ENCODE measurements around the gene CRTAC1. TPM values are rescaled to one million over a fixed set of nuclear protein-coding genes. Genes with fewer than 3 reads are reported as not detected.

The CRTAC1 gene
- total RNA-seq, 4 donors from 2014 or later, result 17.5 to 35.1 (median 22.9) TPM

DNA sequence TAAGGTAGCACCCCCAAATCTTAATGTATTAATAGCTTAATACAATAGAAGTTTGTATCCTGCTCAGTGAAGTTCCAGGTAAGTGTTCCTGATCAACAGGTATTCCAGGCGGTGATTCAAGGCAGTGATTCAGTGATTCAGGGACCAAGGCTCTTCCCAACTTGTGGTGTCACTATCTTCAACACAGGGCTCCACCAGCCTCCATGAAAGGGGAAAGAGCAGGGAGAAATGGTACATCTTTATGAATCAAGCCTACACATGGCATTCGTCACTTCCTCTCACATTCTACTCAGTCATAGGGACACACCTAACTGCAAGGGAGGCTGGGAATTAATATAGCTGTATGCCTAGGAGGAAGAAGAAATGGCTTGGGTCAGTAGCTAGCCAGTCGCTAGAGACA is 175.7 kb downstream of the CRTAC1 start:
- DNase-seq (ENCODE audit: low spot score in 2 of 2), result no peak
- peaks cover 0 to 8% (median 2%) of the 10 kb centered on the region in 4 donors for H3K4me1 ChIP-seq
- H3K4me3 ChIP-seq, result no peak overlapping the region
- H3K36me3 ChIP-seq, result no peaks in the 10 kb centered on the region
- TF ChIP-seq EP300 (IDR thresholded peaks at IDR 0.05) (no peak), POLR2A (IDR thresholded peaks at IDR 0.05) (no peak)
- TF ChIP-seq, protein P1, sequence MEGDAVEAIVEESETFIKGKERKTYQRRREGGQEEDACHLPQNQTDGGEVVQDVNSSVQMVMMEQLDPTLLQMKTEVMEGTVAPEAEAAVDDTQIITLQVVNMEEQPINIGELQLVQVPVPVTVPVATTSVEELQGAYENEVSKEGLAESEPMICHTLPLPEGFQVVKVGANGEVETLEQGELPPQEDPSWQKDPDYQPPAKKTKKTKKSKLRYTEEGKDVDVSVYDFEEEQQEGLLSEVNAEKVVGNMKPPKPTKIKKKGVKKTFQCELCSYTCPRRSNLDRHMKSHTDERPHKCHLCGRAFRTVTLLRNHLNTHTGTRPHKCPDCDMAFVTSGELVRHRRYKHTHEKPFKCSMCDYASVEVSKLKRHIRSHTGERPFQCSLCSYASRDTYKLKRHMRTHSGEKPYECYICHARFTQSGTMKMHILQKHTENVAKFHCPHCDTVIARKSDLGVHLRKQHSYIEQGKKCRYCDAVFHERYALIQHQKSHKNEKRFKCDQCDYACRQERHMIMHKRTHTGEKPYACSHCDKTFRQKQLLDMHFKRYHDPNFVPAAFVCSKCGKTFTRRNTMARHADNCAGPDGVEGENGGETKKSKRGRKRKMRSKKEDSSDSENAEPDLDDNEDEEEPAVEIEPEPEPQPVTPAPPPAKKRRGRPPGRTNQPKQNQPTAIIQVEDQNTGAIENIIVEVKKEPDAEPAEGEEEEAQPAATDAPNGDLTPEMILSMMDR (IDR thresholded peaks at IDR 0.05), result no peak
- H3K27ac ChIP-seq, result no peak overlapping the region
- peaks cover 0 to 21% of the 10 kb centered on the region in 2 donors for H3K27me3 ChIP-seq
- no peaks in the 10 kb centered on the region for H3K9me3 ChIP-seq
- WGBS, 2 donors, result 86 to 97% methylated on average over 3 of the region's 3 CpGs

DNA sequence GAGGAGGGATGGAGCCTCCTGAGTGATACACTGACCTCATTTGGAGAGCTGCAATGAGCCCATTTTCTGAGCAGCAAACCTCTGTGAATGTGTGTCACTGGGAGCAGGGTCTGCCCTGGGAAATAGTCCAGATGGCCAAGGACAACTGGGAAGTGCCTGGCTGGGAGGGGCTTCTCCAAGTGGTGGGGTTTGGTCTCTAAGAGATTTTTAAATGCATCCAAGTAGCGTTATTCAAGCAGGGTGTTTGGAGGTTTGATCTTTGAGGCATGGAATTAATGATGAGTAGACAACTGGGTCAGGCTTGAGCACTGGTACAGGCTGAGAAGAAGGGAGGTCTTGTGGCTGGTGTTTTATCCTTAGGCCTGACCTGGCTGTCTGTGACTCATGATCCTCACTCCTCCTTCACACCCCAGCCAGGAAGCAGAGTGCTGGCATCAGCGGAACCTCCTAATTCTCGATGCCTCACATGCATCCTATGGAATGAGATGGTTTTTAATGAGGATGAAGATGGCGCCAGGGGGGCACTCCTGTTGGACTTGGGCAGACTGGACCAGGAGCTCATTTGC is 177.5 kb downstream of the CRTAC1 start:
- no peaks in the 10 kb centered on the region for H3K9me3 ChIP-seq
- H3K4me1 ChIP-seq, result peaks cover 0 to 16% (median 6%) of the 10 kb centered on the region in 4 donors
- H3K27ac ChIP-seq, result no peak overlapping the region
- no peak overlapping the region for H3K4me3 ChIP-seq
- no peaks in the 10 kb centered on the region for H3K36me3 ChIP-seq
- TF ChIP-seq EP300 (IDR thresholded peaks at IDR 0.05), result no peak
- no peak for TF ChIP-seq POLR2A (IDR thresholded peaks at IDR 0.05)
- TF ChIP-seq, protein P1 (IDR thresholded peaks at IDR 0.05), result no peak
- 91% methylated on average over 4 of the region's 4 CpGs for WGBS, 2 donors
- no peak for DNase-seq (ENCODE audit: low spot score in 2 of 2)
- H3K27me3 ChIP-seq, result peaks cover 0 to 30% of the 10 kb centered on the region in 2 donors

DNA sequence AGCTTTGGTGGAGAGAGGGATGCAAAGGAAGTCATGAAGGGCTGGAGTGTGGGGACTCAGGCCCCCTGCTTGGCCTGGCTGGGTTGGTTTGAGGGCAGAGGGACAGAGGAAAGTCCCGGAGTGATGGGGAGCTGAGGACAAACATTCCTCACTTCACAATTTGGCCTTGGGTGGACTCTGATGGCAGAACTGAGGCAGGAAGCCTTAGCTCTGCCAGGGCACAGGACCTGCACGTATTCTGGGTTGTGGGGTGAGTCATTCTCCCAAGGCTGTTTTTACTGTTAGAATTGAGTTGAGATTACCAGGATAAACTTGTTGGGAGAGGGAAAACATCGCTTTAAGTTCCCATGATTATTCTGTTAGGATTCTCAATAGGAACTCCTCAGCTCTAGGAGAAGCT is 178.1 kb downstream of the CRTAC1 start:
- Histone ChIP-seq H3K27ac (no peak overlapping the region), H3K27me3 (peaks cover 0 to 30% of the 10 kb centered on the region in 2 donors), H3K4me1 (peaks cover 0 to 16% (median 6%) of the 10 kb centered on the region in 4 donors), H3K36me3 (no peaks in the 10 kb centered on the region), H3K9me3 (no peaks in the 10 kb centered on the region), H3K4me3 (no peak overlapping the region)
- TF ChIP-seq POLR2A (IDR thresholded peaks at IDR 0.05) (no peak), EP300 (IDR thresholded peaks at IDR 0.05) (no peak)
- TF ChIP-seq, protein P1 (IDR thresholded peaks at IDR 0.05), result no peak
- 56 to 59% methylated on average over 3 of the region's 3 CpGs for WGBS, 2 donors
- DNase-seq (ENCODE audit: low spot score in 2 of 2), result no peak

DNA sequence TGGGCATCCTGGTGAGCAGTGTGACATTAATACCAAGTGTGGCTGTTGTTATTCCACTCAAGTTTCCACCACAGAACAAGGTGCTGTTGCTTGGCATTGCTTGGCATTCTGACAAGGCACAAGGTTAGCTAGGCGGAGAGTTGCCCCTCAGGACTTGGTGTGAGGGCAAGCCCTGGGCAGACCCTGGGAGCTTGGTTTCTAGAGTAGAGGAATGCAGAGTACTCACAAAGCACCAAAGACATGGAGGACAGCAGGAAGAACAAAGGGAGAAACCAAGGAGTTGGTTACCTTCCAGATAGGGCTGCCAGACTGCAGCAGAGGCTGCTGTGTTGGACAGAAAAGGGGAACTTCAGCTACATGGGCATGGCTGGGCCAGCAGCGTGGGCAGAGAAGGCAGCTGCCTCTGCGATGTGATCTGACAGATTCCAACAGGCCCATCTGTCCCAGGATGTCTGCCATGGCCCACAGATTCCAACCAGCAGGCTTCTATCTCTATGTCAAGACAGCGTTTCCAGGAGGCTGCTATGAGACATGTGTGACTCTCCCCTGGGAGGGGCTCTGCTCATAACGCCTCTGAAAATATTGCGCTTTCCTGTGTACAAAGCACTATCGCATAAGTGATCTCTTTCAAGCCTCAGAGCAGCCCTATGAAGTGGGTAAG is 178.9 kb downstream of the CRTAC1 start:
- TF ChIP-seq EP300 (IDR thresholded peaks at IDR 0.05), result no peak
- TF ChIP-seq, protein P1 (IDR thresholded peaks at IDR 0.05), result no peak
- TF ChIP-seq POLR2A (IDR thresholded peaks at IDR 0.05), result no peak
- H3K4me1 ChIP-seq, result peaks cover 0 to 16% (median 6%) of the 10 kb centered on the region in 4 donors
- DNase-seq (ENCODE audit: low spot score in 2 of 2), result no peak
- no peak overlapping the region for H3K27ac ChIP-seq
- WGBS, 2 donors, result 73% methylated on average over 7 of the region's 7 CpGs
- no peak overlapping the region for H3K4me3 ChIP-seq
- H3K27me3 ChIP-seq, result peaks cover 0 to 30% of the 10 kb centered on the region in 2 donors
- H3K36me3 ChIP-seq, result no peaks in the 10 kb centered on the region
- H3K9me3 ChIP-seq, result no peaks in the 10 kb centered on the region

DNA sequence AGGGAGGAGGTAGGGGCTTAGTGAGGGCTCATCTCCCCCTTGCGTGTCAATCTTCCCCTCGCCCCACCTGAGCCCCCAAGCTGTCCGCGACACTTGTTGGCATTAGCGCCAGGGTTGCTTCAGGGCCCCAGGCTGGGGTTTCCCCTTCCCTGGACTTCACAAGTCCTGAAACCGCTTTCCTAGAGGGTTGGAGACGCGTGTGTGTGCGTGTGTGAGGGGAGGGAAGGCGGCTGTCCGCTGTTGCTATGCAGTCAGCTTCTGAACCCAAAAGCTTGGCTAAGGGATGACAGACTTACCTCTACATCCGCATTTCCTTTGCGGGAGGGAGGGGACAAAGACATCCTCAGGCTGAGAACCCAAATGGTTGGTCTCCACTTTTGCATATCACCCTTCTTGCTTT is 180.0 kb downstream of the CRTAC1 start:
- peaks cover 0 to 30% of the 10 kb centered on the region in 2 donors for H3K27me3 ChIP-seq
- peak overlapping the region in 3 of 4 donors; percentile 9 to 68 (median 25) for H3K4me3 ChIP-seq
- WGBS, 2 donors, result 18 to 21% methylated on average over 9 to 13 of the region's 13 CpGs
- no peaks in the 10 kb centered on the region for H3K9me3 ChIP-seq
- H3K36me3 ChIP-seq, result no peaks in the 10 kb centered on the region
- no peak overlapping the region for H3K27ac ChIP-seq
- H3K4me1 ChIP-seq, result peaks cover 0 to 16% (median 6%) of the 10 kb centered on the region in 4 donors
- TF ChIP-seq EP300 (IDR thresholded peaks at IDR 0.05), result no peak
- no peak for TF ChIP-seq POLR2A (IDR thresholded peaks at IDR 0.05)
- TF ChIP-seq, protein P1 (IDR thresholded peaks at IDR 0.05), result no peak
- no peak for DNase-seq (ENCODE audit: low spot score in 2 of 2)
